Measurements from ENCODE around the gene CSF3. TPM values are rescaled to one million over a fixed set of nuclear protein-coding genes. Genes with fewer than 3 reads are reported as not detected.
A peak's percentile ranks its signal among the peaks of the same experiment; 100 is the strongest.

Gene CSF3
- total RNA-seq, 1 donor from 2014 or later: 1.2 TPM

DNA sequence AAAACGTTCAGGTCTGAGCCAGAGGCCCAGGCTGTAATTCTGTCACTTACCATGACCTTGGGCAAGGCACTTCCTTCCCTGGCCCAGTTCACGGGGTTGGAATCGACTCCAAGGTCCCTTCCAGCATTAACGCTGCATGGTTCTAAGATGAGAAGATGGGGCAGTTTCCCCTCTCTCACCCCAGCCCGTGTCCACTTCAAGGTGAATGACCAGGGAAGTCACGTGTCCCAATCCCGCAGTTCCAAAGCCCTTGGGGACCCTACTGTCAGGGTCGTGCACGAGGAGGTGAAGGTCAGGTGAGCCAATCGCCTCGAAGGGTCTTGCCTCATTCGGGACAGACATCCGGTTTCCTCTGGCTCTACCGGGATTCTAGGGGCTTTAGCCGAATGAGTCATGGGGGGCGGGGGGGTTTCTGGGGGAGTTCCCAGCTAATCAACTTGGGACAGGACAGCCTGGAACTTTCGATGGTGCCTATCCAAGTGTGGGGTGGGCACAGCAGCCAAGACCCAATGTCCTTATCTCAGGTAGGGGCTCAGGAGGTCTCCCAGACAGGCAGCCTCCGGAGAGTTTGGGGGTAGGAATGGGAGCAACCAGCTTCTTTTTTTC, 762 bp upstream of the CSF3 start:
- ATAC-seq (no peak), DNase-seq (no peak)
- TF ChIP-seq, protein P1, sequence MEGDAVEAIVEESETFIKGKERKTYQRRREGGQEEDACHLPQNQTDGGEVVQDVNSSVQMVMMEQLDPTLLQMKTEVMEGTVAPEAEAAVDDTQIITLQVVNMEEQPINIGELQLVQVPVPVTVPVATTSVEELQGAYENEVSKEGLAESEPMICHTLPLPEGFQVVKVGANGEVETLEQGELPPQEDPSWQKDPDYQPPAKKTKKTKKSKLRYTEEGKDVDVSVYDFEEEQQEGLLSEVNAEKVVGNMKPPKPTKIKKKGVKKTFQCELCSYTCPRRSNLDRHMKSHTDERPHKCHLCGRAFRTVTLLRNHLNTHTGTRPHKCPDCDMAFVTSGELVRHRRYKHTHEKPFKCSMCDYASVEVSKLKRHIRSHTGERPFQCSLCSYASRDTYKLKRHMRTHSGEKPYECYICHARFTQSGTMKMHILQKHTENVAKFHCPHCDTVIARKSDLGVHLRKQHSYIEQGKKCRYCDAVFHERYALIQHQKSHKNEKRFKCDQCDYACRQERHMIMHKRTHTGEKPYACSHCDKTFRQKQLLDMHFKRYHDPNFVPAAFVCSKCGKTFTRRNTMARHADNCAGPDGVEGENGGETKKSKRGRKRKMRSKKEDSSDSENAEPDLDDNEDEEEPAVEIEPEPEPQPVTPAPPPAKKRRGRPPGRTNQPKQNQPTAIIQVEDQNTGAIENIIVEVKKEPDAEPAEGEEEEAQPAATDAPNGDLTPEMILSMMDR (IDR thresholded peaks at IDR 0.05): no peak
- Histone ChIP-seq H3K36me3 (peaks cover 3% of the 10 kb centered on the region), H3K27ac (peak overlapping the region; percentile 68), H3K9me3 (no peaks in the 10 kb centered on the region), H3K4me3 (no peak overlapping the region), H3K27me3 (no peaks in the 10 kb centered on the region), H3K4me1 (peaks cover 43% of the 10 kb centered on the region)
- intact Hi-C loops (cut with DNase I): no loop called here

DNA sequence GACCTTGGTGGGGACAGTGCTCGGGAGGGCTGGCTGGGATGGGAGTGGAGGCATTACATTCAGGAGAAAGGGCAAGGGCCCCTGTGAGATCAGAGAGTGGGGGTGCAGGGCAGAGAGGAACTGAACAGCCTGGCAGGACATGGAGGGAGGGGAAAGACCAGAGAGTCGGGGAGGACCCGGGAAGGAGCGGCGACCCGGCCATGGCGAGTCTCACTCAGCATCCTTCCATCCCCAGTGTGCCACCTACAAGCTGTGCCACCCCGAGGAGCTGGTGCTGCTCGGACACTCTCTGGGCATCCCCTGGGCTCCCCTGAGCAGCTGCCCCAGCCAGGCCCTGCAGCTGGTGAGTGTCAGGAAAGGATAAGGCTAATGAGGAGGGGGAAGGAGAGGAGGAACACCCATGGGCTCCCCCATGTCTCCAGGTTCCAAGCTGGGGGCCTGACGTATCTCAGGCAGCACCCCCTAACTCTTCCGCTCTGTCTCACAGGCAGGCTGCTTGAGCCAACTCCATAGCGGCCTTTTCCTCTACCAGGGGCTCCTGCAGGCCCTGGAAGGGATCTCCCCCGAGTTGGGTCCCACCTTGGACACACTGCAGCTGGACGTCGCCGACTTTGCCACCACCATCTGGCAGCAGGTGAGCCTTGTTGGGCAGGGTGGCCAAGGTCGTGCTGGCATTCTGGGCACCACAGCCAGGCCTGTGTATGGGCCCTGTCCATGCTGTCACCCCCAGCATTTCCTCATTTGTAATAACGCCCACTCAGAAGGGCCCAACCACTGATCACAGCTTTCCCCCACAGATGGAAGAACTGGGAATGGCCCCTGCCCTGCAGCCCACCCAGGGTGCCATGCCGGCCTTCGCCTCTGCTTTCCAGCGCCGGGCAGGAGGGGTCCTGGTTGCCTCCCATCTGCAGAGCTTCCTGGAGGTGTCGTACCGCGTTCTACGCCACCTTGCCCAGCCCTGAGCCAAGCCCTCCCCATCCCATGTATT, 1.1 kb downstream of the CSF3 start:
- H3K27me3 ChIP-seq: no peaks in the 10 kb centered on the region
- ATAC-seq (no peak), DNase-seq (no peak)
- H3K4me3 ChIP-seq: no peak overlapping the region
- TF ChIP-seq, protein P1 (IDR thresholded peaks at IDR 0.05): no peak
- no peaks in the 10 kb centered on the region for H3K9me3 ChIP-seq
- intact Hi-C loops (cut with DNase I): no loop called here
- peaks cover 11% of the 10 kb centered on the region for H3K36me3 ChIP-seq
- H3K27ac ChIP-seq: peak overlapping the region; percentile 32
- peaks cover 48% of the 10 kb centered on the region for H3K4me1 ChIP-seq

DNA sequence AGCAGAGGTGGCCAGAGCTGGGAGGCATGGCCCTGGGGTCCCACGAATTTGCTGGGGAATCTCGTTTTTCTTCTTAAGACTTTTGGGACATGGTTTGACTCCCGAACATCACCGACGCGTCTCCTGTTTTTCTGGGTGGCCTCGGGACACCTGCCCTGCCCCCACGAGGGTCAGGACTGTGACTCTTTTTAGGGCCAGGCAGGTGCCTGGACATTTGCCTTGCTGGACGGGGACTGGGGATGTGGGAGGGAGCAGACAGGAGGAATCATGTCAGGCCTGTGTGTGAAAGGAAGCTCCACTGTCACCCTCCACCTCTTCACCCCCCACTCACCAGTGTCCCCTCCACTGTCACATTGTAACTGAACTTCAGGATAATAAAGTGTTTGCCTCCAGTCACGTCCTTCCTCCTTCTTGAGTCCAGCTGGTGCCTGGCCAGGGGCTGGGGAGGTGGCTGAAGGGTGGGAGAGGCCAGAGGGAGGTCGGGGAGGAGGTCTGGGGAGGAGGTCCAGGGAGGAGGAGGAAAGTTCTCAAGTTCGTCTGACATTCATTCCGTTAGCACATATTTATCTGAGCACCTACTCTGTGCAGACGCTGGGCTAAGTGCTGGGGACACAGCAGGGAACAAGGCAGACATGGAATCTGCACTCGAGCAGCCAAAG, 2.3 kb downstream of the CSF3 start:
- TF ChIP-seq, protein P1 (IDR thresholded peaks at IDR 0.05): no peak
- H3K27me3 ChIP-seq: no peaks in the 10 kb centered on the region
- intact Hi-C loops (cut with DNase I): no loop called here
- H3K4me1 ChIP-seq: peaks cover 57% of the 10 kb centered on the region
- H3K36me3 ChIP-seq: peaks cover 22% of the 10 kb centered on the region
- H3K9me3 ChIP-seq: no peaks in the 10 kb centered on the region
- H3K4me3 ChIP-seq: no peak overlapping the region
- H3K27ac ChIP-seq: peak overlapping the region; percentile 17
- DNase-seq: no peak
- ATAC-seq: no peak

DNA sequence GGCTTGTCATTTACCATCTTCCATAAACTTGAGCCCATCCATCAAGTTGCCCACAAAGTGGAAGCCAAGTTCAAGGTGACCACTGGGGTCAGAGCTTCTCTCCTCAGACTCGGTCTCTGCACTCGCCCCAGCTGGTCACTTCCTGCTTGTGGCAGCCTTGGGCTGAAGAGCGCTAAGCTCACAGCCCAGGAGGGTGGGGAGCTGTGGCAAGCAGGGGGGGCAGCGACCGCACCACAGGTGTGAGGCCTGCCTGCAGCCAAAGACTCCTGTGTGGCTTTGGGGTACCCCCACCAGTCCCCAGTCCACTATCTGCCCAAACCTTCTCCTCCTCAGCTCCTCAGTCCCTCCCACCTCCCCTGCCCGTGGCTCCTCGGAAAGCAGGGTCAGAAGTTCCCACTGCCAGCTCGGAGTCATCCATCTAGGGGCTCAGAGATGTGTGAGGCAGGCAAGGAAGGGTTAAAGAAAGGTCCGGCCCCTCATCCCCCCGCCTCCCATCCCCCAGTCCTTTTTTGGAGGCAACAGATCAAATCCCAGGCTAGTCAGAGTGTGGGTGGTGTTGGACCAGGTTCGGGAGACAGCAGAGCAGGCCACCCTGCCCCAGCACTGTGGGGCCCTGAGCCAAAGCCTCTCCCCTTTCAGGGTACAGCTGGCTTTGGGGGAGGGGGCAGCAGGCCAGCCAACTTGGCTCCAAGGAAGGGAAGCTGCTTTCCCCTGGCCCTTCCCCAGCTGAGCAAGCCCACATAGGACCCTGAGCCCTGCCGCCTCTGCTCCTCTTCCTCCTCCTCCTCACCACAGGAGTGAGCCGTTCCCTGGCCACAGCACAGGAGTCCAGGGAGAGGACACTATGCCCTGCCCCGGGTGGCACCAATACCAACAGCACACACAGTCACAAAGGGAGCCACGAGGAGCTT, 3.2 kb downstream of the CSF3 start:
- peaks cover 66% of the 10 kb centered on the region for H3K4me1 ChIP-seq
- TF ChIP-seq, protein P1 (IDR thresholded peaks at IDR 0.05): no peak
- H3K27ac ChIP-seq: peak overlapping the region; percentile 36
- no peaks in the 10 kb centered on the region for H3K9me3 ChIP-seq
- intact Hi-C loops (cut with DNase I): no loop called here
- DNase-seq (no peak), ATAC-seq (no peak)
- H3K27me3 ChIP-seq: no peaks in the 10 kb centered on the region
- H3K4me3 ChIP-seq: no peak overlapping the region
- H3K36me3 ChIP-seq: peaks cover 28% of the 10 kb centered on the region

Data from upper lobe of right lung (tissue), 1 donor.